ENCODE data around the gene ACAD9.
"Not testable (repeated sequence)": the region's sequence is repeated elsewhere in the genome, so short reads cannot be mapped to it uniquely, and the experiment has no call there.

ACAD9 gene

GRCh38 chr3:128879125-128879969, at the start of gene ACAD9:
Gene ACAD9 (plus strand): TSS chr3:128879620. CDS start chr3:128879692, 72 bp downstream.
- peak; percentile 98 for DNase-seq (ENCODE audit: low read depth)

- not testable (repeated sequence) for DNase-seq (ENCODE audit: low read depth)
Measured at GRCh38 chr3:128829925-128830625, 49.3 kb upstream of the ACAD9 start.

- not testable (repeated sequence) for DNase-seq (ENCODE audit: low read depth)
Measured at GRCh38 chr3:128830762-128831161, 48.7 kb upstream of the ACAD9 start.

GRCh38 chr3:128832979-128833378, 46.4 kb upstream of the ACAD9 start:
- DNase-seq (ENCODE audit: low read depth): not testable (repeated sequence)

- DNase-seq (ENCODE audit: low read depth): no peak
Measured at GRCh38 chr3:128835096-128835495, 44.3 kb upstream of the ACAD9 start.

GRCh38 chr3:128841926-128842920, 37.2 kb upstream of the ACAD9 start:
- DNase-seq (ENCODE audit: low read depth): no peak

- DNase-seq (ENCODE audit: low read depth): no peak
Measured at GRCh38 chr3:128844502-128844901, 34.9 kb upstream of the ACAD9 start.

- DNase-seq (ENCODE audit: low read depth): no peak
Measured at GRCh38 chr3:128845119-128845777, 34.2 kb upstream of the ACAD9 start.

GRCh38 chr3:128845778-128846485, 33.5 kb upstream of the ACAD9 start:
- peak; percentile 53 for DNase-seq (ENCODE audit: low read depth)

GRCh38 chr3:128846486-128846891, 32.9 kb upstream of the ACAD9 start:
- DNase-seq (ENCODE audit: low read depth): no peak

GRCh38 chr3:128847666-128848370, 31.6 kb upstream of the ACAD9 start:
- DNase-seq (ENCODE audit: low read depth): no peak

- DNase-seq (ENCODE audit: low read depth): no peak
Measured at GRCh38 chr3:128848936-128849335, 30.5 kb upstream of the ACAD9 start.

GRCh38 chr3:128849911-128850455, 29.4 kb upstream of the ACAD9 start:
- DNase-seq (ENCODE audit: low read depth): no peak

GRCh38 chr3:128850544-128850943, 28.9 kb upstream of the ACAD9 start:
- DNase-seq (ENCODE audit: low read depth): no peak

GRCh38 chr3:128851601-128852000, 27.8 kb upstream of the ACAD9 start:
- no peak for DNase-seq (ENCODE audit: low read depth)

- no peak for DNase-seq (ENCODE audit: low read depth)
Measured at GRCh38 chr3:128853826-128854225, 25.6 kb upstream of the ACAD9 start.

- DNase-seq (ENCODE audit: low read depth): no peak
Measured at GRCh38 chr3:128854475-128854874, 24.9 kb upstream of the ACAD9 start.

GRCh38 chr3:128855569-128855968, 23.9 kb upstream of the ACAD9 start:
- no peak for DNase-seq (ENCODE audit: low read depth)

- DNase-seq (ENCODE audit: low read depth): no peak
Measured at GRCh38 chr3:128858167-128858566, 21.3 kb upstream of the ACAD9 start.

GRCh38 chr3:128859630-128860029, 19.8 kb upstream of the ACAD9 start:
- no peak for DNase-seq (ENCODE audit: low read depth)

Measured in fibroblast of the conjunctiva (primary cell).